Effector memory CD8-positive, alpha-beta T cell (primary cell): Measurements from ENCODE around the gene HSD17B2.

ENCODE experiments used
- ATAC-seq: fragments of 150-1000 bp; cut with Tn5 transposase; replicated peaks from 2 replicates; pipeline ENCODE4 v1.10.0; 2021; ENCODE audit warnings: mild to moderate bottlenecking, moderate library complexity
- DNase-seq, 3 experiments: peaks; one replicate each; pipeline ENCODE4 v3.0.0; 2021
- H3K27ac Mint-ChIP-seq, 2 donors: one replicate each; pipeline ENCODE4 v1.8.0; 2022; ENCODE audit warnings: mild to moderate bottlenecking in 2 of 2, mixed read lengths in 2 of 2, moderate library complexity in 2 of 2
- H3K27me3 Mint-ChIP-seq, 2 donors: one replicate each; pipeline ENCODE4 v1.8.0; 2022; ENCODE audit warnings: mixed read lengths in 2 of 2
- H3K36me3 Mint-ChIP-seq: one replicate; pipeline ENCODE4 v1.8.0; 2022; ENCODE audit warnings: mild to moderate bottlenecking, moderate library complexity, mixed read lengths; ENCODE audit not compliant: insufficient read depth
- H3K4me1 Mint-ChIP-seq, 2 donors: one replicate each; pipeline ENCODE4 v1.8.0; 2022; ENCODE audit warnings: low read depth in 2 of 2, mixed read lengths in 2 of 2
- H3K4me3 Mint-ChIP-seq, 2 donors: one replicate each; pipeline ENCODE4 v1.8.0; 2022; ENCODE audit warnings: mild to moderate bottlenecking in 2 of 2, mixed read lengths in 2 of 2, moderate library complexity in 2 of 2
- H3K9me3 Mint-ChIP-seq, 2 donors: one replicate each; pipeline ENCODE4 v1.8.0; 2022; ENCODE audit warnings: mixed read lengths in 2 of 2

Gene HSD17B2

DNA sequence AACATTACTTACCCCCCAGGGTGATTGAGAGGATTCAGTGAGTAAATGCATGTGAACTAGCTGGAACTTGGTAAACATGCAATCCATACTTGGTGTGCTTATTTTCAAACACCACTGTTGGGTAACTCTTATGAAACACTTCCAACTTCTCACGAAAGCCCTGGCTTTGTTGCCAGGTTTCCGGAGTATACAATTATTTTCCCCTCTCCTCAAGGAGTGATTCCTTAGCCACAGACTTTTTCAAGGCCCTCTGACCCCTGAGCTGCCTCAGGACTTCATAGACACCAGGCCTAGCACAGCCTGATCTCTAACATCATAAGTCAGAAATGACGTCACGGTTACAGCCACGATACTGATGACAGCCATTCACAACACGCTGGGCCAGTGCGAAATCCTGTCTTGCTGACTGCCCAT, 27.6 kb downstream of the HSD17B2 start:
- Mint-ChIP-seq H3K4me3 (no peak overlapping the region), H3K36me3 (no peaks in the 10 kb centered on the region), H3K27me3 (peaks cover 28 to 32% of the 10 kb centered on the region in 2 donors), H3K9me3 (no peaks in the 10 kb centered on the region), H3K27ac (no peak overlapping the region), H3K4me1 (no peaks in the 10 kb centered on the region)
- ATAC-seq (no peak), DNase-seq (no peak)

DNA sequence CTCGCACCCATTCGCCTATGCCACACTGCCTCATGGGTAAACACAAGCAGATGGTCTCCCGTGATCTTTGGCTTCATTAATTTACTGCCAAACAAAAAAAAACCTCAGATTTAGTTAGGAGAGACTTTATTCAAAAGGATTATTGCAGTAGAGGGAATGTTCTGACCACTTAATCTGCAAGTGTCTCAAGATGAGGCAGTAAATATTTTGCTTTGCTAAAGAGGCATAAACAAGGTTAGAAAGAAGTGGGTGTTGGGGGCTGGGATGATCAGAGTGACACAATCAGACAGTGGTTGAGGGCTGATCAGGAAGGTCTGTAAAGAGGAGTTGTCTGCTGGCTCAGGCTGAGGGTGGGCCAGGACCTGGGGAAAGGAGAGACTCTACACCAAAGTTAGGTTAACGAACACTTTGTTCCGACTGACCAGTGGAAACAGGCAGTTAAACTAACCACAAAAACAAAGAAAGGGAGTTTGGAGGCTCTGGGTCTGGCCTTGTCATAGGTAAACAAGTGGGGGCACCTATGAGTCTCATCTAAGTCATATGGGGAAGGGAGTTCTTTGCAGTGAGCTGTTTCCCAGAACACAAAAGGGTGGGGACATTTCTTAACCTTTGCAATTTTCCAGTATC, 28.5 kb downstream of the HSD17B2 start:
- H3K36me3 Mint-ChIP-seq: no peaks in the 10 kb centered on the region
- peaks cover 35 to 41% of the 10 kb centered on the region in 2 donors for H3K27me3 Mint-ChIP-seq
- no peak for ATAC-seq
- H3K9me3 Mint-ChIP-seq: no peaks in the 10 kb centered on the region
- H3K27ac Mint-ChIP-seq: no peak overlapping the region
- no peaks in the 10 kb centered on the region for H3K4me1 Mint-ChIP-seq
- no peak overlapping the region for H3K4me3 Mint-ChIP-seq
- DNase-seq: no peak

DNA sequence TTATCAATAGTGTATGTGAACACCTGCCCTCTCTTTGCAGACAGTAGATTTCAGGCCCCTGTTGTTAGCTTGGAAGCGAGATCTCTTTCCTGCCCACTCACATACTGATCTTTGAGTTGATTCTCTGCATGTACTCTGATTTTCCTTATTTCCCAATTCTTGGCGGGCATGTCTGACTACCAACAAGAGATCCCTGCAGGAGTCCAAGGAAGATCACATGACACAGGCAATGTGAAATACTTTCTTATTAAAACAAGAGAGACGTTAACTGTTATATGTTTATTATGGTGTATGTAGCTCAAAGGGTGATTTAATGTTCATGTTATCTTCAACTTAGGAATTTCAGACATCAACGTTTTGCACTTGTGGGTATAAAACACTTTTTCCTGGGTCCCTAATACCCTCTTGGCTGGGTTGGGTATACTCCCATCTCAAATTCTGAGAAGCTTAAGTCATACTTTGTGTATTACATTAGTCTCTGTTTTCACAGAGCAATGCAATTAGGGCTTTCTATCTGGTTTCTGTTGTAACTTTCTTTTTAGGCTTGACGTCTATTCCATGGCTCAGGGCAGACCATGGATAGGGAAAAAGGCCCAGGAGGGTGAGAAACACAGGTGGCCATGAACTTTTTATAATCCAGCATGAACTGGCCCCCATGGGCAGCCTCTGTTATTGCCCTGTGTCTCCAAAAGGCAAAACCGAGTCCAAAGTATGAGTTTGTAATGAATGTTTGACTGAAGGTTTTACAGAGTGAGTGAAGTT, 32.2 kb downstream of the HSD17B2 start:
- ATAC-seq (no peak), DNase-seq (no peak)
- Mint-ChIP-seq H3K27me3 (peaks cover 49 to 59% of the 10 kb centered on the region in 2 donors), H3K9me3 (peaks cover 0 to 2% of the 10 kb centered on the region in 2 donors), H3K4me1 (no peaks in the 10 kb centered on the region), H3K27ac (no peak overlapping the region), H3K36me3 (no peaks in the 10 kb centered on the region), H3K4me3 (no peak overlapping the region)

DNA sequence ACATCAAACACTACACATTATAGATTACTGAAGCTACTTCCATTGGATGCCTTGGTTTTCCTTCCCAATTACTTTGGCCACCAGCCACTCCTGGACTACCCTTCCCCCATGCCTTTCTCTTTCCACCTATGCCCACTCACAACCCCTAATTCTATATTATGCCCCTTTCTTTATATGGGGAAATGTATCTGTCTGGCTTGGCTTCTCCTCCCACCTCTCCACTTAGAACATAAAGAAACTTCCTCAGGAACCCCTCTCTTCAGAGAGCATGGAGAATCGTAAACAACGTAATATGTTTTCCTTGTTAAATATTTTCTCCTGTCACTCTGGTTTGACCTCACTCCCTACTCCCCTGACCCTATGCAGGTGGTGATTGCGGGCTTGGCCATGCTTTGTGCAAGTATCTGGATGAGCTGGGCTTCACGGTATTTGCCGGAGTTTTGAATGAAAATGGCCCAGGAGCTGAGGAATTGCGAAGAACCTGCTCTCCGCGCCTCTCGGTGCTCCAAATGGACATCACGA, 32.8 kb downstream of the HSD17B2 start:
- peaks cover 50 to 52% of the 10 kb centered on the region in 2 donors for H3K27me3 Mint-ChIP-seq
- no peak overlapping the region for H3K27ac Mint-ChIP-seq
- no peak overlapping the region for H3K4me3 Mint-ChIP-seq
- ATAC-seq (no peak), DNase-seq (no peak)
- H3K36me3 Mint-ChIP-seq: no peaks in the 10 kb centered on the region
- H3K9me3 Mint-ChIP-seq: peaks cover 0 to 2% of the 10 kb centered on the region in 2 donors
- H3K4me1 Mint-ChIP-seq: no peaks in the 10 kb centered on the region

DNA sequence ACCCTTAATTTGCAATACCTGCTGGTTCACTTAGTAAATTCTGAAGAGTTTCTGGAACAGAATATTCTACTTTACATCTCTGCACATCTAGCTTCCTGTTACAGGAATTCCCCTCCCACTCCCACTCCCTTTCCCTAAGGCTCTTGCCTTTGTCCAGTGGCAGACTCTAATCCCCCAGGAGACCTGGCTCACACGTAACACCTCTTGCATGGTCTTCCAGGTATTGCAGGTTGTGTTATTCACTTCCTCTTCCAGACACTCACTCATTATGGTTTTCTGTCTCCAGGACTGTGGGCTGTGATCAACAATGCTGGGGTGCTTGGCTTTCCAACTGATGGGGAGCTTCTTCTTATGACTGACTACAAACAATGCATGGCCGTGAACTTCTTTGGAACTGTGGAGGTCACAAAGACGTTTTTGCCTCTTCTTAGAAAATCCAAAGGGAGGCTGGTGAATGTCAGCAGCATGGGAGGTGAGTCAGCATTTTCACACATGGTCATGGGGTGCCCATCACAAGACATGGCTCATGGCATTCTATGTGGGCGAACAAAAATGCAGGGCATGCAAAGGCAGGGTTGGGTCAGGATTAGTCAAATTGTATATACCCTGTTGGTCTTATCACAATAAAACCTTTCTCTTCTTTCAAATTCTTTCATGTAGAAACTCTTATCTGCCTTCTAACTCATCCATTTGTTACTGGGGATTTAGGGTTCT, 35.8 kb downstream of the HSD17B2 start:
- no peaks in the 10 kb centered on the region for H3K36me3 Mint-ChIP-seq
- peaks cover 0 to 2% of the 10 kb centered on the region in 2 donors for H3K9me3 Mint-ChIP-seq
- DNase-seq (no peak), ATAC-seq (no peak)
- no peaks in the 10 kb centered on the region for H3K4me1 Mint-ChIP-seq
- H3K27me3 Mint-ChIP-seq: peaks cover 50 to 62% of the 10 kb centered on the region in 2 donors
- H3K27ac Mint-ChIP-seq: no peak overlapping the region
- H3K4me3 Mint-ChIP-seq: no peak overlapping the region

DNA sequence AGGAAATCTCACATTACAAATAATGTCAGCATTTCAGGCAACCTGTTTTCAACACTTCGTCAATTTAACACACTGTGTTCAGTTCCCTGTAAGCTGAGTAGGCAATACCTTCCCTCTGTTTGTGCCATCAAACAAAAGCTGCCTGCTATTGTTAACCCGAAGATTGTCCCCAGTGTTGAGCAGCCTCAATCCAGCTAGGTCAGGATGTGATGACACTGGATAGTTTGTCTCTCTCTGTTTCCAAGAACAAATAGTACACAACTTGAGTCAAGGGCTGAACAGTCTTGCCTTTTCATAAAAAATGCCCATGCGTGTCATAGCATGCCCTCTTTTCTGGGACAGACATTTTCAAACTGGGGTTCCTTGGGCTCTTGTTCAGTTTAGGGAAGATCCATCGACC, 36.4 kb downstream of the HSD17B2 start:
- H3K27ac Mint-ChIP-seq: no peak overlapping the region
- H3K36me3 Mint-ChIP-seq: no peaks in the 10 kb centered on the region
- DNase-seq (no peak), ATAC-seq (no peak)
- no peaks in the 10 kb centered on the region for H3K4me1 Mint-ChIP-seq
- peaks cover 0 to 2% of the 10 kb centered on the region in 2 donors for H3K9me3 Mint-ChIP-seq
- peaks cover 50 to 62% of the 10 kb centered on the region in 2 donors for H3K27me3 Mint-ChIP-seq
- H3K4me3 Mint-ChIP-seq: no peak overlapping the region

DNA sequence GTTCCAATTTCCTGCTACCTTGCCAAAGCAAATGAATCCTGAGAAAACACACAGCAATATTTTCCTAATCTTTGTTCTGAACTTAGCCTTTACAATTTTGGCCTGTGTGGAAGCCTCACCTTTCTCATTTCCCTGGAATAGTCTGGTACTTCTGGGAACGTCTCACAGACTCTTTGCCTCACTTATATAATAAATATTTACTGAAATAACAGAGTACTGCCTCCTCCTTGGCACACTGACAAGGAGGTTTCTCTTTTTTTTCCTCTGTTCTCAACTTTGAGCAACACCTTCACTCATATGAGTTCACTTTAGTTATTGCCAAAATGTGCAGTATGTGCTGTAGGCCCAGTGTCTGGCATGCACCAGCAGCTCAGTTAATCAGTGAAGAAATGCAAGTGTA, 37.3 kb downstream of the HSD17B2 start:
- no peak for DNase-seq
- Mint-ChIP-seq H3K4me1 (no peaks in the 10 kb centered on the region), H3K27me3 (peaks cover 50 to 69% of the 10 kb centered on the region in 2 donors), H3K4me3 (no peak overlapping the region), H3K27ac (no peak overlapping the region), H3K36me3 (no peaks in the 10 kb centered on the region), H3K9me3 (peaks cover 0 to 2% of the 10 kb centered on the region in 2 donors)
- no peak for ATAC-seq

DNA sequence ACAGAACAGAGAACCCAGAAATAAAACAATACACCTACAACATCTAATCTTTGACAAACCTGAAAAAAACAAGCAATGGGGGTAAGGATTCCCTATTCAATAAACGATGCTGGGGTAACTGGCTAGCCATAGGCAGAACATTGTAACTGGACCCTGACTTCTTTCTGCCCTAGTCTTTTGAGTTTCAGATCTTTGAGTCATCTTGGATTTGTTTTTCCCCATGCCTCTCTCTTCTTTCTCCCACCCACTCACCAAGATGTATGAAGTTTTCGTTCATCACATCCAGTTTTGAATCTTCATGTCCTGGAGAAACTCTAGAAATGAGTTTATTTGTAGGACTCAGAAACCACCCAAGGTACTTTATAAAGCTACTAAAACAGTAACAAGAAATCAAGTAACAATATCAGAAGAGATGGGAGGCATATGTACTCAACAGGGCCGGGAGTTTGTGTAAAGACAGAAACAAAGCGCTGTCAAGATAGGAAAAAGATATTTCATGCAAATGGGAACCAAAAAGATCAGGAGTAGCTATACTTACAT, 39.0 kb downstream of the HSD17B2 start:
- H3K36me3 Mint-ChIP-seq: no peaks in the 10 kb centered on the region
- H3K27me3 Mint-ChIP-seq: peaks cover 42 to 62% of the 10 kb centered on the region in 2 donors
- DNase-seq: no peak
- no peak overlapping the region for H3K4me3 Mint-ChIP-seq
- no peak overlapping the region for H3K27ac Mint-ChIP-seq
- H3K4me1 Mint-ChIP-seq: no peaks in the 10 kb centered on the region
- ATAC-seq: no peak
- peaks cover 2 to 7% of the 10 kb centered on the region in 2 donors for H3K9me3 Mint-ChIP-seq

DNA sequence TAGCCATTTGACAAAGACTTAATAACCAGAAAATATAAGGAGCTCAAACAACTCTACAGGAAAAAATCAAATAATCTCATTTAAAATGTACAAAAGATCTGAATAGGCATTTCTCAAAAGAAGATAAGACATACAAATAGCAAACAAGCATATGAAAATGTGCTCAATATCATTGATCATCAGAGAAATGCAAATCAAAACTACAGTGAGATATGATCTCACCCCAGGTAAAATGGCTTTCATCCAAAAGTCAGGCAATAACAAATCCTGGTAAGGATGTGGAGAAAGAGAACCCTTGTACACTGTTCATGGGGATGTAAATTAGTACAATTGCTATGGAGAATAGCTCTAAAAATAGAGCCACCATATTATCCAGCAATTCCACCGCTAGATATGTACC, 43.1 kb downstream of the HSD17B2 start:
- H3K9me3 Mint-ChIP-seq: peaks cover 0 to 7% of the 10 kb centered on the region in 2 donors
- H3K4me1 Mint-ChIP-seq: no peaks in the 10 kb centered on the region
- H3K27ac Mint-ChIP-seq: no peak overlapping the region
- no peaks in the 10 kb centered on the region for H3K36me3 Mint-ChIP-seq
- H3K27me3 Mint-ChIP-seq: peaks cover 26 to 37% of the 10 kb centered on the region in 2 donors
- no peak for DNase-seq
- no peak for ATAC-seq
- H3K4me3 Mint-ChIP-seq: no peak overlapping the region

DNA sequence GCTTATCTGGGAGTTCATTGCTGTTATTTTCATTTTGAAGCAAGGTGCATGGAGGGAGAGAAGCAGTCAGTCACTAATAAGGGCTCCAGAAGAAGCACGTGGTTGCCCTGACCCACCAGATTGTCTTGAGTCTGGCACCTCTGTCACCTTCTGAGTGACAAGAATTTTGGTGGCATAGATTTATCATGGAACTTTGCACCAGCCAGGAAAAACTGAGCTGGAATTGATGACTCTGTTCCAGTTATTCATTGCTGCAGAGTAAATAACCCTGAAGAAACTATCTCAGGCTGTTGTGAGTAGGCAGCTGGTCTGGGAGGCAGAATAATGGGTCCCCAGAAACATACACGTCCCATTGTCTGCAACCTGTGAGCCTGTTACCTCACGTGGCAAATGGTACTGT, 44.8 kb downstream of the HSD17B2 start:
- Mint-ChIP-seq H3K27ac (no peak overlapping the region), H3K4me3 (no peak overlapping the region), H3K36me3 (no peaks in the 10 kb centered on the region), H3K4me1 (no peaks in the 10 kb centered on the region), H3K9me3 (peaks cover 0 to 7% of the 10 kb centered on the region in 2 donors), H3K27me3 (peaks cover 12 to 27% of the 10 kb centered on the region in 2 donors)
- DNase-seq (no peak), ATAC-seq (no peak)

DNA sequence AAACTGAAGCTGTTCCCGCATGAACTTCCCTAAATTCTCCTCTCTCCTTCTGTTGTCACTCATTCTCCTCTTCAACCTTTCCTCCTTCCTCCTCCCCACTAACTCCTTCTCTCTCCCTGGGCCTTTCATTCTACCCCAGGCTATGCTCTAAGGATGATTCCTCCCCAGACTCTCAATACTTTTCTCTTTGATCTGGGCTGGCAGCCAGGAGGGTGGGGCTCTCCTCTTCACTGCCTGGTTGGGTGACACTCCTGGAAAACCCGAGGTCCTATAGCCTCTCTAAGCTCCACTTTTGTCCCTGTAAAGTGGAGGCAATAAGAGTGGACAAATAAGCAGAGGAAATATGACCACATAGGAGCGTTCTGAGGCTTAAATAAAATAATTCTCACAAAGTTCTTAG, 46.2 kb downstream of the HSD17B2 start:
- Mint-ChIP-seq H3K36me3 (no peaks in the 10 kb centered on the region), H3K27me3 (peaks cover 12 to 24% of the 10 kb centered on the region in 2 donors), H3K27ac (no peak overlapping the region), H3K4me3 (no peak overlapping the region), H3K9me3 (peaks cover 0 to 7% of the 10 kb centered on the region in 2 donors), H3K4me1 (no peaks in the 10 kb centered on the region)
- no peak for ATAC-seq
- no peak for DNase-seq

DNA sequence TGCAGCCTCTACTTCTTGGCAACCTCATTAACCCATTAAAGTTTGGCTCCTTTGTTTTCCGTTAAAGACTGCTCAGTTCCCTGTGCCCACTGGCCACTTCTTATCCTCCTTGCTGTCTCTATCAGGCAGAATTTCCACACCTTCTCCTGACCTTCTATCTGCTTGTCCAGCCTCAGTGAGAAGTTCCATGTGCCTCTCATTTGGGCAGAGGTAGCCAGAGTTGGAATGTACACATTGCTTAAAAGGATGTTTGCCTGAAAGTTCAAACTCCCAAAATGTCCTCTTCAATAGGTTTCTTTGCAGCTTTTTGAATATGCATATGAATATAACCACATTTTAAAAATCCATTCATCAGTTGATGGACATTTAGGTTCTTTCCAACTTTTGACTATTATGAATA, 47.0 kb downstream of the HSD17B2 start:
- no peak overlapping the region for H3K27ac Mint-ChIP-seq
- no peak for ATAC-seq

DNA sequence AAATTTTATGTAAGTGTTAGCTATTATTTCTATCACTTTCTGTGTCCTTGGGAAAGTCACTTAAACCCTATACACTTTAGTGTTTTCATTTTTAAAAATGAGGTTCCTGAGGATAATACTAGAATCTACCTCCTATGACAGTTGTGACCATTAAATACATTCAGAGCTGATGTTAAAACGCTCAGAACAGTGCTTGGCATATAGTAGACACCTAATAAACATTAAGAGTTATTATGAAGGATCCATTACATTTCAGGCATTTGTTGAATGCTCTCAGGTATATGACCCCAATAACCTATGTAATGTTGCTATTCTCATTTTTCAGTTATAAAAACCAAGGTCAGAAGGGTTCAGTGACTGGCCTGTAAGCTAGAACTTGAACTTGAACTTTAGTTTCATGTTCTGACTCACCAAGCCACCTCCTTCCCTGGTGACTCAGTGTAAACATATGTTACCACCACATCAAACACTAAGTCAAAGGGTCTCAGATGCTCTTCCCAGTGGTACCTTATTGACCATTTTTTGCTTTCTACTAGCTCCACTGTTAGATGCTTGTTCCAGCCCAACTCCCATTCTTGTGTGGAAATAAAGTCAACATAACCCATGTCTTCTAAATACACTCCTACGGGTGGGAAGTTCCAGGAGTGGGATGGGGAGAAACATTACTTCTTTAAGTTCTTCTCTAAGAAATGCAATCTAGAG, 47.6 kb downstream of the HSD17B2 start:
- Mint-ChIP-seq H3K4me1 (no peaks in the 10 kb centered on the region), H3K4me3 (no peak overlapping the region), H3K36me3 (no peaks in the 10 kb centered on the region), H3K27me3 (peaks cover 12 to 14% of the 10 kb centered on the region in 2 donors), H3K27ac (no peak overlapping the region), H3K9me3 (peaks cover 0 to 7% of the 10 kb centered on the region in 2 donors)
- DNase-seq (no peak), ATAC-seq (no peak)

More for the DNA sequence above, 47.0 kb downstream of the HSD17B2 start:
- H3K9me3 Mint-ChIP-seq: peaks cover 0 to 7% of the 10 kb centered on the region in 2 donors
- H3K27me3 Mint-ChIP-seq: peaks cover 12 to 20% of the 10 kb centered on the region in 2 donors
- no peak overlapping the region for H3K4me3 Mint-ChIP-seq
- no peak for DNase-seq
- H3K4me1 Mint-ChIP-seq: no peaks in the 10 kb centered on the region
- no peaks in the 10 kb centered on the region for H3K36me3 Mint-ChIP-seq
